HEK293 (cell line): ENCODE data around the gene MED4.

Experiments
- MYNN ChIP-seq: fragments of 450-650 bp; formaldehyde crosslinking; IDR thresholded peaks from 2 replicates; pipeline ENCODE4 v1.5.1; 2016; ENCODE audit warnings: missing biosample characterization, missing genetic modification characterization, borderline replicate concordance
- WT1 ChIP-seq: fragments of 450-650 bp; formaldehyde crosslinking; IDR thresholded peaks from 2 replicates; pipeline ENCODE4 v1.5.1; 2016; ENCODE audit warnings: missing biosample characterization, missing genetic modification characterization
- ZBTB7A ChIP-seq: fragments of 450-650 bp; formaldehyde crosslinking; IDR thresholded peaks from 2 replicates; pipeline ENCODE4 v1.5.1; 2016; ENCODE audit warnings: low read depth, missing biosample characterization, missing genetic modification characterization
- ZNF169 ChIP-seq: fragments of 450-650 bp; formaldehyde crosslinking; IDR thresholded peaks from 2 replicates; pipeline ENCODE4 v1.5.1; 2016; ENCODE audit warnings: missing biosample characterization, missing genetic modification characterization
- ZNF274 ChIP-seq, 2 experiments: fragments of 200-500 bp in 1 of 2; fragments of 450-650 bp in 1 of 2; sonication (Bioruptor generic) in 1 of 2; formaldehyde crosslinking in 1 of 2; IDR thresholded peaks; 2 replicates each; pipeline versions ENCODE4 v1.5.1 to v1.6.1; 2014 to 2016; ENCODE audit warnings: borderline replicate concordance in 1 of 2, inconsistent platforms in 1 of 2, low read length in 1 of 2, missing biosample characterization in 1 of 2, missing genetic modification characterization in 1 of 2
- ZNF677 ChIP-seq: fragments of 450-650 bp; IDR thresholded peaks from 2 replicates; pipeline ENCODE4 v1.5.0; 2018; ENCODE audit warnings: missing biosample characterization, mild to moderate bottlenecking, missing genetic modification characterization, moderate library complexity
- TF ChIP-seq, protein P1 (sequence below): fragments of 450-650 bp; formaldehyde crosslinking; IDR thresholded peaks from 2 replicates; pipeline ENCODE4 v1.5.1; 2016; ENCODE audit warnings: missing biosample characterization, missing genetic modification characterization, borderline replicate concordance
- TF ChIP-seq, protein P2 (sequence below): fragments of 450-650 bp; formaldehyde crosslinking; IDR thresholded peaks from 2 replicates; pipeline ENCODE4 v1.5.1; 2016; ENCODE audit warnings: missing biosample characterization, missing genetic modification characterization
- TF ChIP-seq, protein P3 (sequence below): fragments of 450-650 bp; formaldehyde crosslinking; IDR thresholded peaks from 2 replicates; pipeline ENCODE4 v1.5.1; 2016; ENCODE audit warnings: missing biosample characterization, missing genetic modification characterization, borderline replicate concordance

DNA sequence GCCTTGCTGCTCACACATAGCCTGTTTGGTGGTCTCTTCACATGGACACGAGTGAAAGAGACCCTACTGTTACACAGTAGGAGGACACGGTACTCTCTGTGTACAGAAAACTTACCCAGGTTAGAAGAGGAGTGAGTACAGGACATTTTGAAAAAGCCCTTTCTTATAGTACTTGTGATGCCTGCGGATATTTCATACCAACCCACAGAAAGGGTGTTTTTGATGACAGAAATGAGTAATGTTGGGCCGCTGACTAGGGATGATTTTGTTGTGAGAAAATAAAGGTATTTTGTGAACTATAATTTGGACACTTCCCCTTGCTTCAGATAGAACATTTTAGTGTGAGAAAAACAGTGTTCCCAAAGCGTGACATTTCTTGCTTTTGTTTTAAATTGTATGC is 39.2 kb downstream of the MED4 start:
- TF ChIP-seq ZNF677 (tag by site-specific recombination) = no peak
- TF ChIP-seq WT1 (tag by site-specific recombination) = no peak
- TF ChIP-seq ZBTB7A (tag by site-specific recombination) = no peak
- TF ChIP-seq, protein P1, sequence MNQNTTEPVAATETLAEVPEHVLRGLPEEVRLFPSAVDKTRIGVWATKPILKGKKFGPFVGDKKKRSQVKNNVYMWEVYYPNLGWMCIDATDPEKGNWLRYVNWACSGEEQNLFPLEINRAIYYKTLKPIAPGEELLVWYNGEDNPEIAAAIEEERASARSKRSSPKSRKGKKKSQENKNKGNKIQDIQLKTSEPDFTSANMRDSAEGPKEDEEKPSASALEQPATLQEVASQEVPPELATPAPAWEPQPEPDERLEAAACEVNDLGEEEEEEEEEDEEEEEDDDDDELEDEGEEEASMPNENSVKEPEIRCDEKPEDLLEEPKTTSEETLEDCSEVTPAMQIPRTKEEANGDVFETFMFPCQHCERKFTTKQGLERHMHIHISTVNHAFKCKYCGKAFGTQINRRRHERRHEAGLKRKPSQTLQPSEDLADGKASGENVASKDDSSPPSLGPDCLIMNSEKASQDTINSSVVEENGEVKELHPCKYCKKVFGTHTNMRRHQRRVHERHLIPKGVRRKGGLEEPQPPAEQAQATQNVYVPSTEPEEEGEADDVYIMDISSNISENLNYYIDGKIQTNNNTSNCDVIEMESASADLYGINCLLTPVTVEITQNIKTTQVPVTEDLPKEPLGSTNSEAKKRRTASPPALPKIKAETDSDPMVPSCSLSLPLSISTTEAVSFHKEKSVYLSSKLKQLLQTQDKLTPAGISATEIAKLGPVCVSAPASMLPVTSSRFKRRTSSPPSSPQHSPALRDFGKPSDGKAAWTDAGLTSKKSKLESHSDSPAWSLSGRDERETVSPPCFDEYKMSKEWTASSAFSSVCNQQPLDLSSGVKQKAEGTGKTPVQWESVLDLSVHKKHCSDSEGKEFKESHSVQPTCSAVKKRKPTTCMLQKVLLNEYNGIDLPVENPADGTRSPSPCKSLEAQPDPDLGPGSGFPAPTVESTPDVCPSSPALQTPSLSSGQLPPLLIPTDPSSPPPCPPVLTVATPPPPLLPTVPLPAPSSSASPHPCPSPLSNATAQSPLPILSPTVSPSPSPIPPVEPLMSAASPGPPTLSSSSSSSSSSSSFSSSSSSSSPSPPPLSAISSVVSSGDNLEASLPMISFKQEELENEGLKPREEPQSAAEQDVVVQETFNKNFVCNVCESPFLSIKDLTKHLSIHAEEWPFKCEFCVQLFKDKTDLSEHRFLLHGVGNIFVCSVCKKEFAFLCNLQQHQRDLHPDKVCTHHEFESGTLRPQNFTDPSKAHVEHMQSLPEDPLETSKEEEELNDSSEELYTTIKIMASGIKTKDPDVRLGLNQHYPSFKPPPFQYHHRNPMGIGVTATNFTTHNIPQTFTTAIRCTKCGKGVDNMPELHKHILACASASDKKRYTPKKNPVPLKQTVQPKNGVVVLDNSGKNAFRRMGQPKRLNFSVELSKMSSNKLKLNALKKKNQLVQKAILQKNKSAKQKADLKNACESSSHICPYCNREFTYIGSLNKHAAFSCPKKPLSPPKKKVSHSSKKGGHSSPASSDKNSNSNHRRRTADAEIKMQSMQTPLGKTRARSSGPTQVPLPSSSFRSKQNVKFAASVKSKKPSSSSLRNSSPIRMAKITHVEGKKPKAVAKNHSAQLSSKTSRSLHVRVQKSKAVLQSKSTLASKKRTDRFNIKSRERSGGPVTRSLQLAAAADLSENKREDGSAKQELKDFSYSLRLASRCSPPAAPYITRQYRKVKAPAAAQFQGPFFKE (tag by site-specific recombination) = no peak
- TF ChIP-seq, protein P2, sequence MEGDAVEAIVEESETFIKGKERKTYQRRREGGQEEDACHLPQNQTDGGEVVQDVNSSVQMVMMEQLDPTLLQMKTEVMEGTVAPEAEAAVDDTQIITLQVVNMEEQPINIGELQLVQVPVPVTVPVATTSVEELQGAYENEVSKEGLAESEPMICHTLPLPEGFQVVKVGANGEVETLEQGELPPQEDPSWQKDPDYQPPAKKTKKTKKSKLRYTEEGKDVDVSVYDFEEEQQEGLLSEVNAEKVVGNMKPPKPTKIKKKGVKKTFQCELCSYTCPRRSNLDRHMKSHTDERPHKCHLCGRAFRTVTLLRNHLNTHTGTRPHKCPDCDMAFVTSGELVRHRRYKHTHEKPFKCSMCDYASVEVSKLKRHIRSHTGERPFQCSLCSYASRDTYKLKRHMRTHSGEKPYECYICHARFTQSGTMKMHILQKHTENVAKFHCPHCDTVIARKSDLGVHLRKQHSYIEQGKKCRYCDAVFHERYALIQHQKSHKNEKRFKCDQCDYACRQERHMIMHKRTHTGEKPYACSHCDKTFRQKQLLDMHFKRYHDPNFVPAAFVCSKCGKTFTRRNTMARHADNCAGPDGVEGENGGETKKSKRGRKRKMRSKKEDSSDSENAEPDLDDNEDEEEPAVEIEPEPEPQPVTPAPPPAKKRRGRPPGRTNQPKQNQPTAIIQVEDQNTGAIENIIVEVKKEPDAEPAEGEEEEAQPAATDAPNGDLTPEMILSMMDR (tag by site-specific recombination) = no peak
- no peak for TF ChIP-seq ZNF274 (IDR thresholded peaks at IDR 0.05; ENCODE audit: low read length)
- no peak for TF ChIP-seq ZNF274 (tag by site-specific recombination; IDR thresholded peaks at IDR 0.05; ENCODE audit: borderline replicate concordance)
- no peak for TF ChIP-seq ZNF169 (tag by site-specific recombination)
- TF ChIP-seq, protein P3, sequence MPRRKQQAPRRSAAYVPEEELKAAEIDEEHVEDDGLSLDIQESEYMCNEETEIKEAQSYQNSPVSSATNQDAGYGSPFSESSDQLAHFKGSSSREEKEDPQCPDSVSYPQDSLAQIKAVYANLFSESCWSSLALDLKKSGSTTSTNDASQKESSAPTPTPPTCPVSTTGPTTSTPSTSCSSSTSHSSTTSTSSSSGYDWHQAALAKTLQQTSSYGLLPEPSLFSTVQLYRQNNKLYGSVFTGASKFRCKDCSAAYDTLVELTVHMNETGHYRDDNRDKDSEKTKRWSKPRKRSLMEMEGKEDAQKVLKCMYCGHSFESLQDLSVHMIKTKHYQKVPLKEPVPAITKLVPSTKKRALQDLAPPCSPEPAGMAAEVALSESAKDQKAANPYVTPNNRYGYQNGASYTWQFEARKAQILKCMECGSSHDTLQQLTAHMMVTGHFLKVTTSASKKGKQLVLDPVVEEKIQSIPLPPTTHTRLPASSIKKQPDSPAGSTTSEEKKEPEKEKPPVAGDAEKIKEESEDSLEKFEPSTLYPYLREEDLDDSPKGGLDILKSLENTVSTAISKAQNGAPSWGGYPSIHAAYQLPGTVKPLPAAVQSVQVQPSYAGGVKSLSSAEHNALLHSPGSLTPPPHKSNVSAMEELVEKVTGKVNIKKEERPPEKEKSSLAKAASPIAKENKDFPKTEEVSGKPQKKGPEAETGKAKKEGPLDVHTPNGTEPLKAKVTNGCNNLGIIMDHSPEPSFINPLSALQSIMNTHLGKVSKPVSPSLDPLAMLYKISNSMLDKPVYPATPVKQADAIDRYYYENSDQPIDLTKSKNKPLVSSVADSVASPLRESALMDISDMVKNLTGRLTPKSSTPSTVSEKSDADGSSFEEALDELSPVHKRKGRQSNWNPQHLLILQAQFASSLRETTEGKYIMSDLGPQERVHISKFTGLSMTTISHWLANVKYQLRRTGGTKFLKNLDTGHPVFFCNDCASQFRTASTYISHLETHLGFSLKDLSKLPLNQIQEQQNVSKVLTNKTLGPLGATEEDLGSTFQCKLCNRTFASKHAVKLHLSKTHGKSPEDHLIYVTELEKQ = no peak
- no peak for TF ChIP-seq MYNN (tag by site-specific recombination)
